22Rv1 (cell line): ENCODE data around the gene PAX3.

ENCODE experiments used
- CTCF ChIP-seq: fragments of 450-650 bp; IDR thresholded peaks from 2 replicates; pipeline ENCODE4 v1.5.1; 2017; ENCODE audit warnings: mild to moderate bottlenecking
- ZFX ChIP-seq: fragments of 450-650 bp; IDR thresholded peaks from 2 replicates; pipeline ENCODE4 v1.6.1; 2017; ENCODE audit warnings: antibody characterized with exemption, borderline replicate concordance

- TF ChIP-seq CTCF (no peak), ZFX (no peak)
These were observed 102.6 kb downstream of the PAX3 start for GRCh38 chr2:222196159-222196558.
